Measurements from ENCODE around the gene PDE4D. TPM values are rescaled to one million over a fixed set of nuclear protein-coding genes. Genes with fewer than 3 reads are reported as not detected.

Gene PDE4D
- total and polyA plus RNA-seq, 4 donors: 12.8 to 167 (median 44.5) TPM

- no peak for TF ChIP-seq CTCF (IDR thresholded peaks at IDR 0.05; ENCODE audit: control extremely low read depth, extremely low read depth)
- Histone ChIP-seq H3K9me3 (ENCODE audit: control insufficient read depth in 4 of 4, insufficient read depth in 3 of 4, low read length in 3 of 4) (peaks cover 0 to 1% (median 0%) of the 10 kb centered on the region in 4 donors), H3K9ac (ENCODE audit: insufficient read depth in 1 of 2, low read length in 2 of 2) (no peak overlapping the region), H3K27me3 (ENCODE audit: control insufficient read depth in 3 of 3, insufficient read depth in 3 of 3, low read length in 2 of 3) (no peaks in the 10 kb centered on the region), H3K36me3 (ENCODE audit: control insufficient read depth in 4 of 4, insufficient read depth in 4 of 4, low read length in 4 of 4) (no peaks in the 10 kb centered on the region), H3K27ac (ENCODE audit: low read depth in 1 of 2, low read length in 1 of 2) (no peak overlapping the region), H3K4me3 (no peak overlapping the region), H3K4me1 (ENCODE audit: control insufficient read depth in 5 of 5, insufficient read depth in 5 of 5, low read length in 5 of 5) (peaks cover 0 to 9% (median 4%) of the 10 kb centered on the region in 5 donors)
- DNase-seq (no peak), ATAC-seq (ENCODE audit: insufficient read depth, low FRiP score) (no peak)
- WGBS, 2 donors: 68 to 84% methylated on average over 5 of the region's 5 CpGs
These were observed 969.2 kb downstream of the PDE4D start for GRCh38 chr5:58924306-58924705.

GRCh38 chr5:58923355-58923754 is 970.2 kb downstream of the PDE4D start:
- Histone ChIP-seq H3K27ac (ENCODE audit: low read depth in 1 of 2, low read length in 1 of 2) (peak overlapping the region in 1 of 2 donors; percentile 74), H3K36me3 (ENCODE audit: control insufficient read depth in 4 of 4, insufficient read depth in 4 of 4, low read length in 4 of 4) (no peaks in the 10 kb centered on the region), H3K27me3 (ENCODE audit: control insufficient read depth in 3 of 3, insufficient read depth in 3 of 3, low read length in 2 of 3) (no peaks in the 10 kb centered on the region), H3K9me3 (ENCODE audit: control insufficient read depth in 4 of 4, insufficient read depth in 3 of 4, low read length in 3 of 4) (peaks cover 0 to 1% (median 0%) of the 10 kb centered on the region in 4 donors), H3K4me1 (ENCODE audit: control insufficient read depth in 5 of 5, insufficient read depth in 5 of 5, low read length in 5 of 5) (peaks cover 0 to 9% (median 4%) of the 10 kb centered on the region in 5 donors), H3K4me3 (no peak overlapping the region), H3K9ac (ENCODE audit: insufficient read depth in 1 of 2, low read length in 2 of 2) (no peak overlapping the region)
- no peak for TF ChIP-seq CTCF (IDR thresholded peaks at IDR 0.05; ENCODE audit: control extremely low read depth, extremely low read depth)
- no peak for ATAC-seq (ENCODE audit: insufficient read depth, low FRiP score)
- no peak for DNase-seq
- 87 to 93% methylated on average over 2 of the region's 2 CpGs for WGBS, 2 donors

GRCh38 chr5:58922461-58923171 is 970.9 kb downstream of the PDE4D start:
- Histone ChIP-seq H3K9ac (ENCODE audit: insufficient read depth in 1 of 2, low read length in 2 of 2) (no peak overlapping the region), H3K27ac (ENCODE audit: low read depth in 1 of 2, low read length in 1 of 2) (peak overlapping the region; percentile 55 to 78), H3K4me3 (no peak overlapping the region), H3K9me3 (ENCODE audit: control insufficient read depth in 4 of 4, insufficient read depth in 3 of 4, low read length in 3 of 4) (peaks cover 0 to 1% (median 0%) of the 10 kb centered on the region in 4 donors), H3K4me1 (ENCODE audit: control insufficient read depth in 5 of 5, insufficient read depth in 5 of 5, low read length in 5 of 5) (peaks cover 0 to 9% (median 4%) of the 10 kb centered on the region in 5 donors), H3K36me3 (ENCODE audit: control insufficient read depth in 4 of 4, insufficient read depth in 4 of 4, low read length in 4 of 4) (no peaks in the 10 kb centered on the region), H3K27me3 (ENCODE audit: control insufficient read depth in 3 of 3, insufficient read depth in 3 of 3, low read length in 2 of 3) (no peaks in the 10 kb centered on the region)
- WGBS, 2 donors: 39 to 49% methylated on average over 15 of the region's 15 CpGs
- DNase-seq: peak; percentile 60 to 72 (median 70)
- no peak for TF ChIP-seq CTCF (IDR thresholded peaks at IDR 0.05; ENCODE audit: control extremely low read depth, extremely low read depth)
- peak; percentile 64 for ATAC-seq (ENCODE audit: insufficient read depth, low FRiP score)

Data from lung (tissue), 12 donors.